Measurements from ENCODE around the gene PANX1. TPM values are rescaled to one million over a fixed set of nuclear protein-coding genes. Genes with fewer than 3 reads are reported as not detected.

PANX1 gene
- polyA plus RNA-seq, 3 donors, result 25.4 to 27.9 (median 27.6) TPM

GRCh38 chr11:94128291-94128745, 323 bp upstream of the PANX1 start:
- DNase-seq (ENCODE audit: low read depth in 3 of 3, low spot score in 2 of 3), result peak; percentile 38 to 73 (median 41)

- peak in 1 of 3 donors; percentile 39 for DNase-seq (ENCODE audit: low read depth in 3 of 3, low spot score in 2 of 3)
Observed at GRCh38 chr11:94129512-94130297, 1.1 kb downstream of the PANX1 start.

GRCh38 chr11:94130298-94131046, 1.8 kb downstream of the PANX1 start:
- no peak for DNase-seq (ENCODE audit: low read depth in 3 of 3, low spot score in 2 of 3)

GRCh38 chr11:94131047-94131717, 2.5 kb downstream of the PANX1 start:
- DNase-seq (ENCODE audit: low read depth in 3 of 3, low spot score in 2 of 3), result no peak

GRCh38 chr11:94131718-94132115, 3.1 kb downstream of the PANX1 start:
- no peak for DNase-seq (ENCODE audit: low read depth in 3 of 3, low spot score in 2 of 3)

- DNase-seq (ENCODE audit: low read depth in 3 of 3, low spot score in 2 of 3), result no peak
Observed at GRCh38 chr11:94132152-94132558, 3.5 kb downstream of the PANX1 start.

GRCh38 chr11:94132823-94133408, 4.3 kb downstream of the PANX1 start:
- DNase-seq (ENCODE audit: low read depth in 3 of 3, low spot score in 2 of 3), result no peak

- DNase-seq (ENCODE audit: low read depth in 3 of 3, low spot score in 2 of 3), result no peak
Observed at GRCh38 chr11:94133752-94134151, 5.1 kb downstream of the PANX1 start.

- no peak for DNase-seq (ENCODE audit: low read depth in 3 of 3, low spot score in 2 of 3)
Observed at GRCh38 chr11:94134651-94135512, 6.2 kb downstream of the PANX1 start.

GRCh38 chr11:94139416-94139815, 10.8 kb downstream of the PANX1 start:
- DNase-seq (ENCODE audit: low read depth in 3 of 3, low spot score in 2 of 3), result no peak

GRCh38 chr11:94140154-94140655, 11.6 kb downstream of the PANX1 start:
- no peak for DNase-seq (ENCODE audit: low read depth in 3 of 3, low spot score in 2 of 3)

GRCh38 chr11:94141511-94142307, 13.1 kb downstream of the PANX1 start:
- DNase-seq (ENCODE audit: low read depth in 3 of 3, low spot score in 2 of 3), result no peak

GRCh38 chr11:94142308-94143281, 14.0 kb downstream of the PANX1 start:
- DNase-seq (ENCODE audit: low read depth in 3 of 3, low spot score in 2 of 3), result peak in 1 of 3 donors; percentile 58

- DNase-seq (ENCODE audit: low read depth in 3 of 3, low spot score in 2 of 3), result no peak
Observed at GRCh38 chr11:94144216-94144615, 15.6 kb downstream of the PANX1 start.

- no peak for DNase-seq (ENCODE audit: low read depth in 3 of 3, low spot score in 2 of 3)
Observed at GRCh38 chr11:94144664-94145063, 16.0 kb downstream of the PANX1 start.

- DNase-seq (ENCODE audit: low read depth in 3 of 3, low spot score in 2 of 3), result no peak
Observed at GRCh38 chr11:94145431-94145830, 16.8 kb downstream of the PANX1 start.

- DNase-seq (ENCODE audit: low read depth in 3 of 3, low spot score in 2 of 3), result no peak
Observed at GRCh38 chr11:94145916-94146315, 17.3 kb downstream of the PANX1 start.

GRCh38 chr11:94147433-94147845, 18.8 kb downstream of the PANX1 start:
- no peak for DNase-seq (ENCODE audit: low read depth in 3 of 3, low spot score in 2 of 3)
